B cell (primary cell): ENCODE data around the gene PRRC1. TPM values are rescaled to one million over a fixed set of nuclear protein-coding genes. Genes with fewer than 3 reads are reported as not detected.

Experiments used
- ATAC-seq: fragments of 200-7000 bp; cut with Tn5 transposase; one replicate; pipeline ENCODE4 v1.10.0; 2021; ENCODE audit warnings: low read depth, mild to moderate bottlenecking, moderate number of reproducible peaks, moderate library complexity
- CTCF ChIA-PET: fragments of 350-600 bp; sonication (Branson Sonifier 250); formaldehyde crosslinking; loops from one replicate; lab custom pipeline; 2021; ENCODE audit warnings: antibody characterized with exemption, inconsistent platforms; lab: Charles Lee
- POLR2A ChIA-PET: fragments of 350-600 bp; sonication (Branson Sonifier 250); formaldehyde crosslinking; loops from one replicate; lab custom pipeline; 2021; ENCODE audit warnings: antibody characterized with exemption; lab: Charles Lee
- DNase-seq: peaks from one replicate; pipeline ENCODE4 v3.0.0; 2013
- H2AFZ ChIP-seq: 2 replicates; pipeline ENCODE4 v1.6.1; 2012; ENCODE audit warnings: mild to moderate bottlenecking, low read depth, low read length; ENCODE audit not compliant: insufficient read depth, poor library complexity, severe bottlenecking
- H3K27ac ChIP-seq, 2 donors: 1 replicate in 1 of 2; 2 replicates in 1 of 2; pipeline ENCODE4 v1.5.1; 2012 to 2013; ENCODE audit warnings: low read length in 2 of 2, mild to moderate bottlenecking in 2 of 2, moderate library complexity in 1 of 2
- H3K27me3 ChIP-seq, 4 experiments: fragments of 200-600 bp in 1 of 4; sonication (generic) in 1 of 4; replicated peaks in 1 of 4; 1 replicate in 2 of 4; 2 replicates in 2 of 4; pipeline versions ENCODE4 v1.6.1 to v1.7.0; 2013 to 2016; ENCODE audit warnings: low read length in 3 of 4, mild to moderate bottlenecking in 2 of 4, mixed read lengths in 1 of 4, moderate library complexity in 1 of 4; ENCODE audit not compliant: insufficient read depth in 4 of 4, control insufficient read depth in 3 of 4; ENCODE audit errors: control extremely low read depth in 1 of 4
- H3K36me3 ChIP-seq, 2 experiments: replicated peaks in 1 of 2; 1 replicate in 1 of 2; 2 replicates in 1 of 2; pipeline versions ENCODE4 v1.6.1 to v1.7.1; 2013; ENCODE audit warnings: low read length in 1 of 2; ENCODE audit not compliant: insufficient read depth in 2 of 2, control insufficient read depth in 1 of 2; ENCODE audit errors: control extremely low read depth in 1 of 2, extremely low read depth in 1 of 2
- H3K4me1 ChIP-seq, 2 donors: fragments of 200-600 bp in 1 of 2; sonication (generic) in 1 of 2; 1 replicate in 1 of 2; 2 replicates in 1 of 2; pipeline versions ENCODE4 v1.5.1 to v1.6.1; 2013 to 2017; ENCODE audit warnings: low read length in 2 of 2; ENCODE audit not compliant: control insufficient read depth in 2 of 2, insufficient read depth in 2 of 2
- H3K4me2 ChIP-seq: replicated peaks from 2 replicates; pipeline ENCODE3; 2012; ENCODE audit warnings: mild to moderate bottlenecking, low read depth, low read length; ENCODE audit not compliant: poor library complexity, severe bottlenecking
- H3K4me3 ChIP-seq, 5 experiments: fragments of 200-600 bp in 1 of 5; sonication (generic) in 1 of 5; 1 replicate in 3 of 5; 2 replicates in 2 of 5; pipeline versions ENCODE4 v1.5.1 to v1.7.0; 2011 to 2016; ENCODE audit warnings: low read length in 4 of 5, mild to moderate bottlenecking in 4 of 5, low read depth in 2 of 5, control low read depth in 1 of 5, moderate library complexity in 1 of 5; ENCODE audit not compliant: insufficient read depth in 1 of 5; ENCODE audit errors: control extremely low read depth in 1 of 5, extremely low read depth in 1 of 5
- H3K79me2 ChIP-seq: fragments of 200-600 bp; sonication (generic); one replicate; pipeline ENCODE4 v1.6.0; 2016; ENCODE audit warnings: low read length; ENCODE audit not compliant: control insufficient read depth, insufficient read depth
- H3K9ac ChIP-seq: fragments of 200-600 bp; sonication (generic); 2 replicates; pipeline ENCODE4 v1.6.1; 2017; ENCODE audit warnings: mild to moderate bottlenecking, low read length, moderate library complexity
- H3K9me3 ChIP-seq, 3 donors: one replicate each; pipeline versions ENCODE4 v1.6.1 to v1.7.1; 2013; ENCODE audit warnings: low read length in 2 of 3; ENCODE audit not compliant: control insufficient read depth in 2 of 3, insufficient read depth in 1 of 3; ENCODE audit errors: control extremely low read depth in 1 of 3
- H4K20me1 ChIP-seq: 2 replicates; pipeline ENCODE4 v1.6.0; 2012; ENCODE audit warnings: mild to moderate bottlenecking, low read length; ENCODE audit not compliant: insufficient read depth, control insufficient read depth, poor library complexity, severe bottlenecking
- H3K27ac Mint-ChIP-seq: one replicate; pipeline ENCODE4 v1.8.0; 2021; ENCODE audit warnings: mixed read lengths
- H3K27me3 Mint-ChIP-seq: one replicate; pipeline ENCODE4 v1.8.0; 2021; ENCODE audit warnings: mixed read lengths
- H3K4me1 Mint-ChIP-seq: one replicate; pipeline ENCODE4 v1.8.0; 2021; ENCODE audit warnings: mixed read lengths
- H3K4me3 Mint-ChIP-seq: one replicate; pipeline ENCODE4 v1.8.0; 2021; ENCODE audit warnings: mixed read lengths
- H3K9me3 Mint-ChIP-seq: one replicate; pipeline ENCODE4 v1.8.0; 2022; ENCODE audit warnings: mixed read lengths; ENCODE audit not compliant: insufficient read depth
- EZH2 ChIP-seq: IDR thresholded peaks from 2 replicates; pipeline ENCODE4 v1.6.1; 2012; ENCODE audit warnings: borderline replicate concordance, low read depth, mild to moderate bottlenecking, moderate library complexity, low read length; ENCODE audit not compliant: insufficient read depth, poor library complexity, severe bottlenecking
- WGBS: methylation state at CpG from one replicate; pipeline ENCODE4 v1.1.5; 2013; ENCODE audit warnings: missing lambda C conversion rate; ENCODE audit not compliant: insufficient coverage; 5-methylcytosine and 5-hydroxymethylcytosine counted together
- intact Hi-C: fragments of 100-400 bp; cut with micrococcal nuclease; formaldehyde crosslinking; loops from one replicate; pipeline ENCODE4 v1.10.0; 2022
- polyA plus RNA-seq: library from polyadenylated mRNA; depleted of rRNA; stranded (reverse); fragments of >200 nt; gene quantifications from 2 replicates; pipeline ENCODE4 v1.2.3, GENCODE V29; 2012
- total RNA-seq, 2 donors: library from RNA; stranded (reverse); fragments of 120-200 nt in 1 of 2; gene quantifications; 1 replicate in 1 of 2; 2 replicates in 1 of 2; pipeline versions ENCODE4 v1.2.3 to v1.2.4, GENCODE V29; 2013 to 2022
- TF ChIP-seq, protein P1 (sequence below): fragments of 200-600 bp; IDR thresholded peaks from one replicate; pipeline ENCODE4 v1.8.0; 2022; ENCODE audit warnings: antibody characterized with exemption, mild to moderate bottlenecking

The PRRC1 gene
- total and polyA plus RNA-seq, 2 donors (not counting 1 experiment from before 2014, with no cell fraction given) = 9.7 to 35.5 TPM

DNA sequence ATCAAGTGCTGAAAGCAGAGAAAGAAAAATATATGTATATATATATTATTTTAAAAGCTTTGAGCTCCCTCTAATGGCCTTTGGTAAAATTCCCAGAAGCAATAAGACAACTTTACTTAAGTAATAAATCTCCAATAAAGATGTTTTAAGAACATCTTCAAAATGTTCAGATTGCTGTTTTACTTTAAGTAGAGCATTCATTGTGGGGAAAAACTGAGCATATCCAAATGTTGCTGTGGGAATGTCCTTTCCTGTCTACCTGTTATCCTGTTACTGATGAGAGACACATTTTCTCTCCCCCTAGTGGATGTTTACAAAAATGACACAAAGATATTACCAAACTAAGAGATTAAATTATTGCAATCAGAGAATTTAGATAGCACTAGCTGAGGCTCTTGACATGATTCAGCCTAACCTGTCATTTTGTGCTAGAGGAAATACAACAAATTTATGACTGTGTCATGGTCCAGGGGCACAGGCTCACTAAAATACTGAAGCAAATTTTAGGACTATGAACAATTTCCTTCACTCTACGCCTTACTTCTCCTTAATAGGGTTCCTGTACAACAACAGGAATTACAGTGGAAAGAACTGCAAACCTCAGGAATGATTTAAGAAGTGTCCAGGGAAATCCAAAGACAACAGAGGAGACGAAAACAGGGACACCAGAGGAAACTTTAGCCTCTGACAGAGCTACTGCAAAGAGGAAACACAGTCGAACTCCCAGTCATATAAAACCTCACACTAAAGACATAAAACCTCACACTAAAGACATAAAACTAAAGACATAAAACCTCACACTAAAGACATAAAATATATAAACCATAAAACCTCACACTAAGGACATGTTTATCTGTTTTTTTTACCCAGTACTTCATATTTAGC is 24.3 kb upstream of the PRRC1 start:
- Histone ChIP-seq H3K4me1 (no peaks in the 10 kb centered on the region), H3K4me2 (no peak overlapping the region), H3K9ac (no peak overlapping the region), H3K27ac (no peak overlapping the region), H3K36me3 (no peaks in the 10 kb centered on the region), H4K20me1 (no peaks in the 10 kb centered on the region), H3K9me3 (no peaks in the 10 kb centered on the region), H2AFZ (no peak overlapping the region), H3K27me3 (peaks cover 0 to 6% (median 2%) of the 10 kb centered on the region in 4 experiments), H3K4me3 (no peak overlapping the region), H3K79me2 (no peaks in the 10 kb centered on the region)
- intact Hi-C loops = loop anchor here (1.0 to 10.0 kb wide), 5 partner anchors 708 to 1156 kb away; no protein-coding TSS in a partner anchor
- Mint-ChIP-seq H3K4me1 (no peaks in the 10 kb centered on the region), H3K27me3 (peaks cover 23% of the 10 kb centered on the region), H3K9me3 (no peaks in the 10 kb centered on the region), H3K27ac (no peak overlapping the region), H3K4me3 (no peak overlapping the region)
- ChIA-PET POLR2A (no interaction called here), CTCF (interaction anchor here (0.7 to 2.9 kb wide), 24 partner anchors 8 to 1154 kb away, joined by 3 to 16 read pairs (median 4); no protein-coding TSS in a partner anchor)
- DNase-seq (peak; percentile 68), ATAC-seq (peak; percentile 45)
- TF ChIP-seq EZH2 = no peak
- TF ChIP-seq, protein P1, sequence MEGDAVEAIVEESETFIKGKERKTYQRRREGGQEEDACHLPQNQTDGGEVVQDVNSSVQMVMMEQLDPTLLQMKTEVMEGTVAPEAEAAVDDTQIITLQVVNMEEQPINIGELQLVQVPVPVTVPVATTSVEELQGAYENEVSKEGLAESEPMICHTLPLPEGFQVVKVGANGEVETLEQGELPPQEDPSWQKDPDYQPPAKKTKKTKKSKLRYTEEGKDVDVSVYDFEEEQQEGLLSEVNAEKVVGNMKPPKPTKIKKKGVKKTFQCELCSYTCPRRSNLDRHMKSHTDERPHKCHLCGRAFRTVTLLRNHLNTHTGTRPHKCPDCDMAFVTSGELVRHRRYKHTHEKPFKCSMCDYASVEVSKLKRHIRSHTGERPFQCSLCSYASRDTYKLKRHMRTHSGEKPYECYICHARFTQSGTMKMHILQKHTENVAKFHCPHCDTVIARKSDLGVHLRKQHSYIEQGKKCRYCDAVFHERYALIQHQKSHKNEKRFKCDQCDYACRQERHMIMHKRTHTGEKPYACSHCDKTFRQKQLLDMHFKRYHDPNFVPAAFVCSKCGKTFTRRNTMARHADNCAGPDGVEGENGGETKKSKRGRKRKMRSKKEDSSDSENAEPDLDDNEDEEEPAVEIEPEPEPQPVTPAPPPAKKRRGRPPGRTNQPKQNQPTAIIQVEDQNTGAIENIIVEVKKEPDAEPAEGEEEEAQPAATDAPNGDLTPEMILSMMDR = peak; percentile 100
- 66% methylated on average over 2 of the region's 3 CpGs for WGBS

- Mint-ChIP-seq H3K27me3 (peaks cover 16% of the 10 kb centered on the region), H3K9me3 (no peaks in the 10 kb centered on the region), H3K4me3 (no peak overlapping the region), H3K27ac (no peak overlapping the region), H3K4me1 (no peaks in the 10 kb centered on the region)
- Histone ChIP-seq H3K27ac (no peak overlapping the region), H3K27me3 (peaks cover 0 to 8% (median under 1%) of the 10 kb centered on the region in 4 experiments), H3K4me3 (no peak overlapping the region), H4K20me1 (no peaks in the 10 kb centered on the region), H2AFZ (no peak overlapping the region), H3K9ac (no peak overlapping the region), H3K9me3 (no peaks in the 10 kb centered on the region), H3K4me2 (no peak overlapping the region), H3K36me3 (no peaks in the 10 kb centered on the region), H3K4me1 (no peaks in the 10 kb centered on the region), H3K79me2 (no peaks in the 10 kb centered on the region)
- intact Hi-C loops = loop anchor here (10.0 kb wide), 1 partner anchor 714 kb away; no protein-coding TSS in a partner anchor
- CTCF ChIA-PET = interaction anchor here (1.7 kb wide), 1 partner anchor 9 kb away, joined by 3 read pairs; no protein-coding TSS in a partner anchor
- TF ChIP-seq EZH2 = no peak
- TF ChIP-seq, protein P1 = no peak
- 83% methylated on average over 1 of the region's 1 CpG for WGBS
- POLR2A ChIA-PET = no interaction called here
- no peak for DNase-seq
- no peak for ATAC-seq
Measured at GRCh38 chr5:127498548-127498947, 18.9 kb upstream of the PRRC1 start.
